Stimulated activated CD4-positive, alpha-beta T cell treated with anti-CD3 and anti-CD28 coated beads, Interleukin-1b, Interleukin-23, amount 100 ng/mL, for 1 hour (primary cell): ENCODE data around the gene BOLL.
"Not testable (repeated sequence)": the region's sequence is repeated elsewhere in the genome, so short reads cannot be mapped to it uniquely, and the experiment has no call there.

Experiments
- DNase-seq, 2 donors: peaks; one replicate each; pipeline ENCODE4 v3.0.0-alpha.2; 2020; ENCODE audit warnings: low read depth in 2 of 2

The BOLL gene

GRCh38 chr2:197784956-197785941, at the start of gene BOLL:
TSS of gene BOLL (minus strand) at chr2:197785319. CDS start at chr2:197781850, 3,469 bp downstream.
- DNase-seq, result no peak

GRCh38 chr2:197834771-197835170, 49.7 kb upstream of the BOLL start:
- DNase-seq, result not testable (repeated sequence)

- no peak for DNase-seq
These were observed 43.5 kb upstream of the BOLL start for GRCh38 chr2:197828464-197829135.

- DNase-seq, result no peak
These were observed 42.5 kb upstream of the BOLL start for GRCh38 chr2:197827618-197828017.

GRCh38 chr2:197822333-197822732, 37.2 kb upstream of the BOLL start:
- DNase-seq, result no peak

- no peak for DNase-seq
These were observed 36.6 kb upstream of the BOLL start for GRCh38 chr2:197821550-197822289.

- DNase-seq, result no peak
These were observed 29.4 kb upstream of the BOLL start for GRCh38 chr2:197814526-197814925.

- DNase-seq, result no peak
These were observed 28.1 kb upstream of the BOLL start for GRCh38 chr2:197813093-197813787.

GRCh38 chr2:197810491-197810890, 25.4 kb upstream of the BOLL start:
- DNase-seq, result no peak

GRCh38 chr2:197810016-197810415, 24.9 kb upstream of the BOLL start:
- no peak for DNase-seq

GRCh38 chr2:197809064-197809463, 23.9 kb upstream of the BOLL start:
- DNase-seq, result no peak

GRCh38 chr2:197805715-197806633, 20.9 kb upstream of the BOLL start:
- no peak for DNase-seq

- no peak for DNase-seq
These were observed 19.9 kb upstream of the BOLL start for GRCh38 chr2:197804758-197805714.

- DNase-seq, result peak; percentile 70 to 80
These were observed 19.1 kb upstream of the BOLL start, which contains the start of gene PLCL1 for GRCh38 chr2:197804049-197804757. TSS of gene PLCL1 (plus strand) at chr2:197804593.

- DNase-seq, result no peak
These were observed 17.9 kb upstream of the BOLL start for GRCh38 chr2:197803033-197803444.

- DNase-seq, result no peak
These were observed 15.9 kb upstream of the BOLL start for GRCh38 chr2:197801033-197801432.

- DNase-seq, result no peak
These were observed 15.0 kb upstream of the BOLL start for GRCh38 chr2:197800091-197800490.

- DNase-seq, result no peak
These were observed 13.9 kb upstream of the BOLL start for GRCh38 chr2:197799068-197799467.
